ENCODE measurements around the gene SCGN.

SCGN gene

DNA sequence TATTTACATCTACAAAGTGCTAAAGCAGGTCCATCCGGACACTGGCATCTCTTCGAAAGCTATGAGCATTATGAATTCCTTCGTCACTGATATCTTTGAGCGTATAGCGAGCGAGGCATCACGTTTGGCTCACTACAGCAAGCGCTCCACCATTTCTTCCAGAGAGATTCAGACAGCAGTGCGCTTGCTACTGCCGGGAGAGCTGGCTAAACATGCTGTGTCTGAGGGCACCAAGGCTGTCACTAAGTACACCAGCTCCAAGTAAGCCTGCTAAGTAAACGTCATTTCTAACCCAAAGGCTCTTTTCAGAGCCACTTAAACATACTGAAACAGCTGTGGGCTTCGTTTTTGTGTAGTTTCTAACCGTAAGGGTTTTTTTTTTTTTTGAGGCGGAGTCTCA, 75.0 kb downstream of the SCGN start:
- Histone ChIP-seq H3K36me3 (ENCODE audit: control insufficient read depth, low read length) (no peaks in the 10 kb centered on the region), H3K79me2 (ENCODE audit: control insufficient read depth, low read length) (no peaks in the 10 kb centered on the region), H3F3A (ENCODE audit: control insufficient read depth, insufficient read depth) (no peaks in the 10 kb centered on the region), H4K20me1 (ENCODE audit: control insufficient read depth, insufficient read depth, low read depth, low read length) (no peaks in the 10 kb centered on the region), H3K4me2 (ENCODE audit: low read length) (no peak overlapping the region), H3K9me2 (replicated peaks; ENCODE audit: control insufficient read depth, low read length) (no peaks in the 10 kb centered on the region), H3K4me3 (ENCODE audit: low read length) (no peak overlapping the region), H3K27me3 (ENCODE audit: control insufficient read depth, low read length) (0 out of 2 replicates have a peak, but pooled peaks cover 2% of the 10 kb centered on the region), H3K9me3 (ENCODE audit: control insufficient read depth, insufficient read depth, low read length) (no peaks in the 10 kb centered on the region; the same call in 1 of the 2 replicates), H3K27ac (ENCODE audit: low read depth, low read length) (no peak overlapping the region), H3K4me1 (ENCODE audit: control insufficient read depth, low read length) (no peaks in the 10 kb centered on the region)
- TF ChIP-seq EZH2phosphoT487 (IDR thresholded peaks at IDR 0.05; ENCODE audit: borderline replicate concordance, low read length) = no peak
- TF ChIP-seq, protein P1, sequence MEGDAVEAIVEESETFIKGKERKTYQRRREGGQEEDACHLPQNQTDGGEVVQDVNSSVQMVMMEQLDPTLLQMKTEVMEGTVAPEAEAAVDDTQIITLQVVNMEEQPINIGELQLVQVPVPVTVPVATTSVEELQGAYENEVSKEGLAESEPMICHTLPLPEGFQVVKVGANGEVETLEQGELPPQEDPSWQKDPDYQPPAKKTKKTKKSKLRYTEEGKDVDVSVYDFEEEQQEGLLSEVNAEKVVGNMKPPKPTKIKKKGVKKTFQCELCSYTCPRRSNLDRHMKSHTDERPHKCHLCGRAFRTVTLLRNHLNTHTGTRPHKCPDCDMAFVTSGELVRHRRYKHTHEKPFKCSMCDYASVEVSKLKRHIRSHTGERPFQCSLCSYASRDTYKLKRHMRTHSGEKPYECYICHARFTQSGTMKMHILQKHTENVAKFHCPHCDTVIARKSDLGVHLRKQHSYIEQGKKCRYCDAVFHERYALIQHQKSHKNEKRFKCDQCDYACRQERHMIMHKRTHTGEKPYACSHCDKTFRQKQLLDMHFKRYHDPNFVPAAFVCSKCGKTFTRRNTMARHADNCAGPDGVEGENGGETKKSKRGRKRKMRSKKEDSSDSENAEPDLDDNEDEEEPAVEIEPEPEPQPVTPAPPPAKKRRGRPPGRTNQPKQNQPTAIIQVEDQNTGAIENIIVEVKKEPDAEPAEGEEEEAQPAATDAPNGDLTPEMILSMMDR (IDR thresholded peaks at IDR 0.05; ENCODE audit: low read depth, low read length, poor library complexity, severe bottlenecking) = no peak

DNA sequence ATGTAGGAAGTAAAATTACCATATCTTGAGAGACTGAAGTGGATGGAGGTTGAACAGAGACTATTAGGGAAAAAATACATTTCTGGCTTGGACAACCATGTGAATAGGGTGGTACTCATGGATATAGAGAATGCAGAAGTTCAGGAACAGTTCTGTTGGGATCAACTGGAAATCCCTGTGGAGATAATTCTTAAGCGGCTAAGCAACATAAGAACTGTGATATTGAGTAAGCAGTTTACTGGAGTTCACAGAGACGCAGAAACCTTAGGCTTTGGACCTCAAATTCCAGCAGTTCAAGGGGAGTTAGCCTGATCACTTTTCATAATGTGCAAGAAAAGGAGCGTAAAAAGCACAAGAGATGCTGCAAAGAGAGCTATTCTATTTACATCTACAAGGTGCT, 78.9 kb downstream of the SCGN start:
- no peaks in the 10 kb centered on the region for H3K4me1 ChIP-seq (ENCODE audit: control insufficient read depth, low read length)
- peaks cover 2% of the 10 kb centered on the region; the same call in 1 of the 2 replicates for H3K9me3 ChIP-seq (ENCODE audit: control insufficient read depth, insufficient read depth, low read length)
- no peak overlapping the region for H3K27ac ChIP-seq (ENCODE audit: low read depth, low read length)
- no peaks in the 10 kb centered on the region for H3K36me3 ChIP-seq (ENCODE audit: control insufficient read depth, low read length)
- H3K9me2 ChIP-seq (replicated peaks; ENCODE audit: control insufficient read depth, low read length) = no peaks in the 10 kb centered on the region
- no peak overlapping the region for H3K4me3 ChIP-seq (ENCODE audit: low read length)
- no peaks in the 10 kb centered on the region for H3K79me2 ChIP-seq (ENCODE audit: control insufficient read depth, low read length)
- no peak for TF ChIP-seq EZH2phosphoT487 (IDR thresholded peaks at IDR 0.05; ENCODE audit: borderline replicate concordance, low read length)
- TF ChIP-seq, protein P1 (IDR thresholded peaks at IDR 0.05; ENCODE audit: low read depth, low read length, poor library complexity, severe bottlenecking) = no peak
- no peak overlapping the region for H3K4me2 ChIP-seq (ENCODE audit: low read length)
- peaks cover 9% of the 10 kb centered on the region for H3K27me3 ChIP-seq (ENCODE audit: control insufficient read depth, low read length)
- H3F3A ChIP-seq (ENCODE audit: control insufficient read depth, insufficient read depth) = no peaks in the 10 kb centered on the region
- H4K20me1 ChIP-seq (ENCODE audit: control insufficient read depth, insufficient read depth, low read depth, low read length) = no peaks in the 10 kb centered on the region

DNA sequence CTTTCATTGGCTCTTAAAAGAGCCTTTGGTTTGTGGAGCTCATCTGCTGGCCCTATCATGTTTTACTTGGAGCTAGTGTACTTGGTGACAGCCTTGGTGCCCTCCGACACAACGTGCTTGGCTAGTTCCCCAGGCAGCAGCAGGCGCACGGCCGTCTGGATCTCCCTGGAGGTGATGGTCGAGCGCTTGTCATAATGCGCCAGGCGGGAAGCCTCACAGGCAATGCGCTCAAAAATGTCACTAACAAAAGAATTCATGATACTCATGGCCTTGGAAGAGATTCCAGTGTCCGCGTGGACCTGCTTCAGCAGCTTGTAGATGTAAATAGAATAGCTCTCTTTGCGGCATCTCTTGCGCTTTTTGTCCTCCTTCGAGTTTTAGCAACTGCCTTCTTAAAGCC, 79.7 kb downstream of the SCGN start:
- Histone ChIP-seq H3K27ac (ENCODE audit: low read depth, low read length) (no peak overlapping the region), H3K36me3 (ENCODE audit: control insufficient read depth, low read length) (no peaks in the 10 kb centered on the region), H3F3A (ENCODE audit: control insufficient read depth, insufficient read depth) (no peaks in the 10 kb centered on the region), H3K9me3 (ENCODE audit: control insufficient read depth, insufficient read depth, low read length) (peaks cover 8% of the 10 kb centered on the region), H3K27me3 (ENCODE audit: control insufficient read depth, low read length) (peaks cover 9% of the 10 kb centered on the region), H3K9me2 (replicated peaks; ENCODE audit: control insufficient read depth, low read length) (no peaks in the 10 kb centered on the region), H3K4me3 (ENCODE audit: low read length) (no peak overlapping the region), H3K79me2 (ENCODE audit: control insufficient read depth, low read length) (no peaks in the 10 kb centered on the region), H4K20me1 (ENCODE audit: control insufficient read depth, insufficient read depth, low read depth, low read length) (no peaks in the 10 kb centered on the region), H3K4me1 (ENCODE audit: control insufficient read depth, low read length) (no peaks in the 10 kb centered on the region), H3K4me2 (ENCODE audit: low read length) (no peak overlapping the region)
- no peak for TF ChIP-seq EZH2phosphoT487 (IDR thresholded peaks at IDR 0.05; ENCODE audit: borderline replicate concordance, low read length)
- TF ChIP-seq, protein P1 (IDR thresholded peaks at IDR 0.05; ENCODE audit: low read depth, low read length, poor library complexity, severe bottlenecking) = no peak
